ENCODE measurements around the gene IL12A. TPM values are rescaled to one million over a fixed set of nuclear protein-coding genes. Genes with fewer than 3 reads are reported as not detected.

IL12A gene
- total RNA-seq, 6 experiments from 2014 or later: 1.8 to 3.0 (median 2.1) TPM

- Mint-ChIP-seq H3K9me3 (peaks cover 16% of the 10 kb centered on the region), H3K27ac (no peak overlapping the region), H3K36me3 (ENCODE audit: low read depth) (peaks cover 16% of the 10 kb centered on the region; the same call in 1 of the 2 replicates), H3K27me3 (ENCODE audit: insufficient read depth) (peaks cover 17% of the 10 kb centered on the region), H3K4me1 (ENCODE audit: low read depth) (peaks cover 2% of the 10 kb centered on the region; the same call in 1 of the 2 replicates), H3K4me3 (peak overlapping the region; percentile 59)
- DNase-seq: no peak
- no peak for TF ChIP-seq CTCF (IDR thresholded peaks at IDR 0.05)
Measured at GRCh38 chr3:160038862-160039562, 50.4 kb downstream of the IL12A start.

- peaks cover 16% of the 10 kb centered on the region; the same call in 1 of the 2 replicates for H3K36me3 Mint-ChIP-seq (ENCODE audit: low read depth)
- TF ChIP-seq CTCF (IDR thresholded peaks at IDR 0.05): no peak
- peaks cover 17% of the 10 kb centered on the region for H3K27me3 Mint-ChIP-seq (ENCODE audit: insufficient read depth)
- H3K4me3 Mint-ChIP-seq: no peak overlapping the region
- H3K4me1 Mint-ChIP-seq (ENCODE audit: low read depth): peaks cover 4% of the 10 kb centered on the region; the same call in 1 of the 2 replicates
- no peak overlapping the region for H3K27ac Mint-ChIP-seq
- peak; percentile 19 for DNase-seq
- peaks cover 16% of the 10 kb centered on the region for H3K9me3 Mint-ChIP-seq
Measured at GRCh38 chr3:160040181-160040580, 51.5 kb downstream of the IL12A start.

GRCh38 chr3:160041465-160041864 is 52.8 kb downstream of the IL12A start:
- Mint-ChIP-seq H3K4me3 (no peak overlapping the region), H3K4me1 (ENCODE audit: low read depth) (peaks cover 4% of the 10 kb centered on the region; the same call in 1 of the 2 replicates), H3K27me3 (ENCODE audit: insufficient read depth) (peaks cover 13% of the 10 kb centered on the region), H3K27ac (no peak overlapping the region), H3K9me3 (peaks cover 16% of the 10 kb centered on the region), H3K36me3 (ENCODE audit: low read depth) (peaks cover 16% of the 10 kb centered on the region; the same call in 1 of the 2 replicates)
- TF ChIP-seq CTCF (IDR thresholded peaks at IDR 0.05): no peak
- DNase-seq: no peak

- peaks cover 16% of the 10 kb centered on the region; the same call in 1 of the 2 replicates for H3K36me3 Mint-ChIP-seq (ENCODE audit: low read depth)
Measured at GRCh38 chr3:160044121-160044520, 55.5 kb downstream of the IL12A start.

More at GRCh38 chr3:160044121-160044520, 55.5 kb downstream of the IL12A start:
- H3K9me3 Mint-ChIP-seq: peaks cover 16% of the 10 kb centered on the region
- peaks cover 4% of the 10 kb centered on the region; the same call in 1 of the 2 replicates for H3K4me1 Mint-ChIP-seq (ENCODE audit: low read depth)
- no peak for TF ChIP-seq CTCF (IDR thresholded peaks at IDR 0.05)
- H3K4me3 Mint-ChIP-seq: no peak overlapping the region
- H3K27me3 Mint-ChIP-seq (ENCODE audit: insufficient read depth): peaks cover 9% of the 10 kb centered on the region
- no peak for DNase-seq
- no peak overlapping the region for H3K27ac Mint-ChIP-seq

Other genes starting within 250 kb of the IL12A start
- gene SCHIP1, start 149.0 kb upstream of the IL12A start, total RNA-seq (2021; fragmentation: NEBNext Ultra II Directional; extraction: Animal tissue kit (Norgen Biotek cat#: 25700)): 1 to 10 TPM; 1.1 to 8.1 (median 2.2) TPM
- gene C3orf80, start 236.6 kb downstream of the IL12A start, total RNA-seq (2021; fragmentation: NEBNext Ultra II Directional; extraction: Animal tissue kit (Norgen Biotek cat#: 25700)): under 1 TPM; 0.26 to 0.95 (median 0.47) TPM

All from HFFc6 (cell line).